ENCODE results near the gene OR10V1. TPM values are rescaled to one million over a fixed set of nuclear protein-coding genes. Genes with fewer than 3 reads are reported as not detected.
"Not testable (repeated sequence)": the region's sequence is repeated elsewhere in the genome, so short reads cannot be mapped to it uniquely, and the experiment has no call there.

The OR10V1 gene
- total and polyA plus RNA-seq, 2 donors (not counting 1 experiment from before 2014, with no cell fraction given) = not detected

DNA sequence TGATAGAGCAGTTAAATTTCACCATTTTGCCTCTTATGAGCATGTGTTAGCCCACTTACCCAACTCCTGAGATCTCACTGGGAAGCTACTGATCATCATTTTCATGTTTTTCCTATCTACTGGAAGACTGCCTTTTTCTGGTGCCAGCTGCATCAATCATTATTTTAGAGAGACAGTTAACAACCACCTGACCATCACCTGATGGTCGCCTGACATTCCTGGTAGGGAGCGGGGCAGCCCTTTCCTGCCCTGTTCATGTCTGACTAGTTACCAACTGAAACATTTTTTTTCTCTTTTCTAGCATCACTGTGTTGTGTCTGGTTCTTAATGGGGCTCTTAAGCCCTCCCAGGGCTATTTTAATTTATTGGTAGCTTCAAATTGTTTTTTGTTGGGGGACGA is 24.6 kb downstream of the OR10V1 start:
- no peak overlapping the region for H3K4me3 ChIP-seq (replicated peaks in 1 of 4; ENCODE audit: control extremely low read depth in 1 of 4, insufficient read depth in 1 of 4, low read depth in 3 of 4, low read length in 4 of 4)
- no peaks in the 10 kb centered on the region for H3K27me3 ChIP-seq (ENCODE audit: control insufficient read depth, insufficient read depth, low read length)
- no peaks in the 10 kb centered on the region for H3K79me2 ChIP-seq (ENCODE audit: control insufficient read depth, insufficient read depth, low read length)
- no peak overlapping the region for H3K4me2 ChIP-seq (ENCODE audit: extremely low read depth, insufficient read depth, low read length)
- no peak overlapping the region for H3K9ac ChIP-seq (ENCODE audit: insufficient read depth, low read length)
- no peaks in the 10 kb centered on the region for H4K20me1 ChIP-seq (ENCODE audit: control insufficient read depth, extremely low read depth, insufficient read depth, low read length)
- H2AFZ ChIP-seq (ENCODE audit: low read length) = no peak overlapping the region
- no peaks in the 10 kb centered on the region for H3K36me3 ChIP-seq (ENCODE audit: control insufficient read depth, insufficient read depth, low read length)
- no peaks in the 10 kb centered on the region for H3K4me1 ChIP-seq (ENCODE audit: control insufficient read depth, extremely low read depth, insufficient read depth, low read length)
- TF ChIP-seq, protein P1, sequence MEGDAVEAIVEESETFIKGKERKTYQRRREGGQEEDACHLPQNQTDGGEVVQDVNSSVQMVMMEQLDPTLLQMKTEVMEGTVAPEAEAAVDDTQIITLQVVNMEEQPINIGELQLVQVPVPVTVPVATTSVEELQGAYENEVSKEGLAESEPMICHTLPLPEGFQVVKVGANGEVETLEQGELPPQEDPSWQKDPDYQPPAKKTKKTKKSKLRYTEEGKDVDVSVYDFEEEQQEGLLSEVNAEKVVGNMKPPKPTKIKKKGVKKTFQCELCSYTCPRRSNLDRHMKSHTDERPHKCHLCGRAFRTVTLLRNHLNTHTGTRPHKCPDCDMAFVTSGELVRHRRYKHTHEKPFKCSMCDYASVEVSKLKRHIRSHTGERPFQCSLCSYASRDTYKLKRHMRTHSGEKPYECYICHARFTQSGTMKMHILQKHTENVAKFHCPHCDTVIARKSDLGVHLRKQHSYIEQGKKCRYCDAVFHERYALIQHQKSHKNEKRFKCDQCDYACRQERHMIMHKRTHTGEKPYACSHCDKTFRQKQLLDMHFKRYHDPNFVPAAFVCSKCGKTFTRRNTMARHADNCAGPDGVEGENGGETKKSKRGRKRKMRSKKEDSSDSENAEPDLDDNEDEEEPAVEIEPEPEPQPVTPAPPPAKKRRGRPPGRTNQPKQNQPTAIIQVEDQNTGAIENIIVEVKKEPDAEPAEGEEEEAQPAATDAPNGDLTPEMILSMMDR (conservative IDR thresholded peaks at IDR 0.05 in 1 of 2, IDR thresholded peaks at IDR 0.05 in 1 of 2; ENCODE audit: low read depth in 1 of 2, low read length in 2 of 2) = no peak
- no peak overlapping the region for H3K27ac ChIP-seq (ENCODE audit: insufficient read depth, low read length)
- DNase-seq (ENCODE audit: low read depth in 2 of 2) = no peak
- H3K9me3 ChIP-seq (ENCODE audit: control insufficient read depth, insufficient read depth, low read depth, low read length) = no peaks in the 10 kb centered on the region

DNA sequence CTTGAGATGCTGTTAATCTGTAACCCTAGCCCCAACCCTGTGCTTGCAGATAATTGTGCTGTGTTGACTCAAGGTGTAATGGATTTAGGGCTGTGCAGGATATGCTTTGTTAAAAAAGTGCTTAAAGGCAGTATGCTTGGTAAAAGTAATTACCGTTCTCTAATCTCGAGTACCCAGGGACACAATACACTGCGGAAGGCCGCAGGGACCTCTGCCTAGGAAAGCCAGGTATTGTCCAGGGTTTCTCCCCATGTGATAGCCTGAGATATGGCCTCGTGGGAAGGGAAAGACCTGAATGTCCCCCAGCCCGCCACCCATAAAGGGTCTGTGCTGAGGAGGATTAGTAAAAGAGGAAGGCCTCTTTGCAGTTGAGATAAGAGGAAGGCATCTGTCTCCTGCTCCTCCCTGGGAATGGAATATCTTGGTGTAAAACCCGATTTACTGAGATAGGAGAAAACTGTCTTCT is 32.4 kb downstream of the OR10V1 start:
- not testable (repeated sequence) for H4K20me1 ChIP-seq (ENCODE audit: control insufficient read depth, extremely low read depth, insufficient read depth, low read length)

DNA sequence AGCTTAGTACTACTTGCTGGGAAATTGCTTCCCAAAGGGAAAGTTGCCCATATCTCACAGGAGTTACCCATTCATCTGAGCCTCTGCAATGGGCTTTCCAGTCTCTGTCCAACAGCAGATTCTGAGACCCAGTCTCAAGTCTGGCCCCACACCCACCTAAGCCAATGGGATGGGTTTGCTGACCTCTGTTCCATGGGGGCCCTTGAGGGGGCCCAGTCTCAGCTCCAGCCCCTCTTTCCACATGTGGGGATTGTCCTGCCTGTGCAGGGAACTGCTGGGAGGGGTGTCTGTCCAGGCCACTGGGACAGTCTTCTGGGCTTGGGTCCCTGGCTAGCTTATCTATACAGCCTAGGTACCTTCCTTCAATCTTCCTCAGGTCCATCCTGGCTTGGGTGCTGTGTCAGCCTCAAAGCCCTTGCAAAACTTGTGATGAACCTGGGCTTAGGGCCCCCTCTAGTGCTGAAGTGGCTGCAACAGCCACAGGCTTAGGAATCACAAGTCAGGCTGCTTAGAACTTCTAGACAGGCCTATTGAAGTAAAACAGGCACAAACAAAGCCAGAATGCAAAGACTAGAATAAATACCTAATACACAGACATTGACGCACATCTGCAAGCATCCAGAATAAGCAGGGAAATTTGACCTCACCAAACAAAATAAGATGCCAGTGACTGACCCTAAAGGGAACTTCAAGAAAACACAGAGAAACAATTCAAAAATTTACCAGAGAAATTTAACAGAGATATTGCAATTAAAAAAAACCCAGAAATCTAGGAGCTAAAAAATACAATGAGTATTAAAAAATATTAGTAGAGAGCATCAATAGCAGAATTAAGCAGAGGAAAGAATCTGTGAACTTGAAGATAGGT is 33.1 kb downstream of the OR10V1 start:
- Histone ChIP-seq H2AFZ (ENCODE audit: low read length) (no peak overlapping the region), H3K27ac (ENCODE audit: insufficient read depth, low read length) (no peak overlapping the region), H3K4me1 (ENCODE audit: control insufficient read depth, extremely low read depth, insufficient read depth, low read length) (no peaks in the 10 kb centered on the region), H3K79me2 (ENCODE audit: control insufficient read depth, insufficient read depth, low read length) (no peaks in the 10 kb centered on the region), H3K36me3 (ENCODE audit: control insufficient read depth, insufficient read depth, low read length) (no peaks in the 10 kb centered on the region), H3K27me3 (ENCODE audit: control insufficient read depth, insufficient read depth, low read length) (no peaks in the 10 kb centered on the region), H3K9ac (ENCODE audit: insufficient read depth, low read length) (no peak overlapping the region), H3K4me3 (replicated peaks in 1 of 4; ENCODE audit: control extremely low read depth in 1 of 4, insufficient read depth in 1 of 4, low read depth in 3 of 4, low read length in 4 of 4) (no peak overlapping the region), H3K4me2 (ENCODE audit: extremely low read depth, insufficient read depth, low read length) (no peak overlapping the region), H3K9me3 (ENCODE audit: control insufficient read depth, insufficient read depth, low read depth, low read length) (no peaks in the 10 kb centered on the region), H4K20me1 (ENCODE audit: control insufficient read depth, extremely low read depth, insufficient read depth, low read length) (no peaks in the 10 kb centered on the region)
- TF ChIP-seq, protein P1 (conservative IDR thresholded peaks at IDR 0.05 in 1 of 2, IDR thresholded peaks at IDR 0.05 in 1 of 2; ENCODE audit: low read depth in 1 of 2, low read length in 2 of 2) = peak; percentile 94 to 96
- TF ChIP-seq EZH2 (IDR thresholded peaks at IDR 0.05; ENCODE audit: low read length, missing control alignments) = no peak
- peak; percentile 69 to 87 for DNase-seq (ENCODE audit: low read depth in 2 of 2)

More for the DNA sequence above, 32.4 kb downstream of the OR10V1 start:
- not testable (repeated sequence) for H3K4me2 ChIP-seq (ENCODE audit: extremely low read depth, insufficient read depth, low read length); H3K79me2 ChIP-seq (ENCODE audit: control insufficient read depth, insufficient read depth, low read length); H3K4me1 ChIP-seq (ENCODE audit: control insufficient read depth, extremely low read depth, insufficient read depth, low read length); H3K9me3 ChIP-seq (ENCODE audit: control insufficient read depth, insufficient read depth, low read depth, low read length); H3K27me3 ChIP-seq (ENCODE audit: control insufficient read depth, insufficient read depth, low read length); H3K9ac ChIP-seq (ENCODE audit: insufficient read depth, low read length); DNase-seq (ENCODE audit: low read depth in 2 of 2); H2AFZ ChIP-seq (ENCODE audit: low read length); H3K36me3 ChIP-seq (ENCODE audit: control insufficient read depth, insufficient read depth, low read length); H3K4me3 ChIP-seq (replicated peaks in 1 of 4; ENCODE audit: control extremely low read depth in 1 of 4, insufficient read depth in 1 of 4, low read depth in 3 of 4, low read length in 4 of 4); H3K27ac ChIP-seq (ENCODE audit: insufficient read depth, low read length)
